Stomach (tissue), 9 donors: ENCODE results near the gene ULK1. TPM values are rescaled to one million over a fixed set of nuclear protein-coding genes. Genes with fewer than 3 reads are reported as not detected.
"Not testable (repeated sequence)": the region's sequence is repeated elsewhere in the genome, so short reads cannot be mapped to it uniquely, and the experiment has no call there.

Experiments used
- DNase-seq, 2 donors: peaks; one replicate each; pipeline versions ENCODE4 v3.0.0 to v3.0.0-alpha.2; 2013 to 2019
- H3K27ac ChIP-seq, 5 donors: fragments of 200-600 bp in 4 of 5; sonication (generic) in 4 of 5; one replicate each; pipeline ENCODE4 v1.5.1; 2013 to 2019; ENCODE audit warnings: mild to moderate bottlenecking in 1 of 5, moderate library complexity in 1 of 5
- H3K27me3 ChIP-seq, 3 donors: fragments of 200-600 bp; sonication (generic); one replicate each; pipeline ENCODE4 v1.5.1; 2017 to 2019; ENCODE audit warnings: mixed run types in 1 of 3
- H3K36me3 ChIP-seq, 4 donors: fragments of 200-600 bp; sonication (generic); 1 replicate in 3 of 4; 2 replicates in 1 of 4; pipeline ENCODE4 v1.5.1; 2016 to 2019
- H3K4me1 ChIP-seq, 4 donors: fragments of 200-600 bp; sonication (generic); one replicate each; pipeline ENCODE4 v1.5.1; 2016 to 2019
- H3K4me3 ChIP-seq, 4 donors: fragments of 200-600 bp; sonication (generic) in 3 of 4; one replicate each; pipeline ENCODE4 v1.5.1; 2016 to 2019; ENCODE audit warnings: mild to moderate bottlenecking in 1 of 4
- H3K9me3 ChIP-seq, 4 donors: fragments of 200-600 bp; sonication (generic); one replicate each; pipeline ENCODE4 v1.5.1; 2016 to 2019
- CTCF ChIP-seq, 7 experiments: fragments of 450-650 bp in 4 of 7; fragments of 200-600 bp in 3 of 7; sonication (generic) in 3 of 7; IDR thresholded peaks; one replicate each; pipeline ENCODE4 v1.5.1; 2016 to 2019; ENCODE audit warnings: antibody characterized with exemption in 7 of 7, control low read depth in 2 of 7, mild to moderate bottlenecking in 1 of 7
- EP300 ChIP-seq: sonication (generic); formaldehyde crosslinking; IDR thresholded peaks from one replicate; pipeline ENCODE4 v1.6.1; 2017; ENCODE audit warnings: antibody characterized with exemption
- POLR2A ChIP-seq, 4 donors: fragments of 450-650 bp; IDR thresholded peaks; one replicate each; pipeline ENCODE4 v1.6.1; 2016; ENCODE audit warnings: antibody characterized with exemption in 4 of 4, control low read depth in 2 of 4, mild to moderate bottlenecking in 1 of 4, moderate library complexity in 1 of 4
- POLR2AphosphoS5 ChIP-seq, 3 donors: sonication (generic); formaldehyde crosslinking; IDR thresholded peaks; one replicate each; pipeline ENCODE4 v1.6.1; 2016; ENCODE audit warnings: antibody characterized with exemption in 3 of 3
- WGBS, 5 donors: extraction: QIAGEN DNeasy Blood & Tissue Kit in 3 of 5; methylation state at CpG; one replicate each; pipeline versions ENCODE4 v1.1.5 to v1.1.7; 2013 to 2018; 5-methylcytosine and 5-hydroxymethylcytosine counted together
- intact Hi-C: fragments of 100-400 bp; cut with DNase I; formaldehyde crosslinking; loops from one replicate; pipeline ENCODE4 v1.15.1; 2023; ENCODE audit warnings: low total_unique reads
- polyA plus RNA-seq, 3 donors: library from polyadenylated mRNA; stranded (reverse); fragments of 200-250 nt; gene quantifications; one replicate each; pipeline ENCODE4 v1.2.3, GENCODE V29; 2013
- total RNA-seq, 5 donors: library from RNA; depleted of rRNA; stranded (reverse); fragments of >200 nt; gene quantifications; one replicate each; pipeline versions ENCODE4 v1.1.0 to v1.2.3, GENCODE V29; 2014 to 2016
- donor health status: healthy with polysubstance abuse.
- donor health status: Bipolar disorder and iron deficiency.
- donor health status: healthy.

ULK1 gene
- total and polyA plus RNA-seq, 8 donors, result 10.2 to 45.1 (median 18.3) TPM

DNA sequence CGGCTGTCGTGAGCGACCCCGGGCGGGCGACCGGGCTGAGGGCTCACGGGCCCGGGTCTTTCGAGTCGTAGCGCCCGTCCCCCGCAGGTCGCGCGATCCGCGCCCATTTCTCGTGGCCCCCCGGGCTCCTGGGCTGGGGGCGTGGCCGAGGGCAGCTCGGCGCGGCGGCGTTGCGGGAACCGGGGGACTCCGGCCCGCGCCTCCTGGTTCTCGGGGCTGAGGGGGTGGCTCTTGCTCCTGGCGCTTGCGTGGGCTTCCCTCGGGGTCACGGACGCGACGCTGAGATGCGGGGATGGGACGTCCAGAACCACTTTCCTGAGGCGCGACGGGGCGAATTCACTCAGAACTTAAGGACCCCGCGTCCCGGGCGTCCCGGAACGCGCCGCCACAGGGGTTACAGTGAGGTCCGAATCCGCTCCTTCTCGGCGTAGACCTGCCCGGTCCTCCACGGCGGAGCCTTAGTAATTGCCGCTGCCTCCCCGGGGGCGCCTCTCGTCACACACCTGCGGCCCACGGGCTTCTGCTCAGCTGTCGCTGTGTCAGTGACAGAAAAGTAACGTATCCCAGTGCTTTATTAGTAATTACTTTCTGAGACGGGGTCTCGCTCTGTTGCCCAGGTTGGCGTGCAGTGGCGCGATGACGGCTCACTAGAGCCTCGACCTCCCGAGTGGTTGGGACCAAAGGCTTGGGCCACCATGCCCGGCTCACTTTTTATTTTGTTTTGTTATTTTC lies 55.9 kb downstream of the ULK1 start:
- peak; percentile 28 to 72 for DNase-seq
- Histone ChIP-seq H3K27me3 (no peaks in the 10 kb centered on the region), H3K36me3 (peaks cover 0 to under 1% (median 0%) of the 10 kb centered on the region in 4 donors), H3K4me3 (peak overlapping the region; percentile 91 to 100 (median 96)), H3K9me3 (no peaks in the 10 kb centered on the region), H3K4me1 (peaks cover 15 to 58% (median 45%) of the 10 kb centered on the region in 4 donors), H3K27ac (peak overlapping the region; percentile 80 to 91 (median 85))
- intact Hi-C loops, result no loop called here
- 0 to 2% (median 1%) methylated on average over 30 to 79 of the region's 79 CpGs for WGBS, 5 donors
- TF ChIP-seq CTCF (IDR thresholded peaks at IDR 0.05), result no peak
- TF ChIP-seq POLR2AphosphoS5 (IDR thresholded peaks at IDR 0.05), result no peak
- no peak for TF ChIP-seq POLR2A (IDR thresholded peaks at IDR 0.05)
- no peak for TF ChIP-seq EP300

DNA sequence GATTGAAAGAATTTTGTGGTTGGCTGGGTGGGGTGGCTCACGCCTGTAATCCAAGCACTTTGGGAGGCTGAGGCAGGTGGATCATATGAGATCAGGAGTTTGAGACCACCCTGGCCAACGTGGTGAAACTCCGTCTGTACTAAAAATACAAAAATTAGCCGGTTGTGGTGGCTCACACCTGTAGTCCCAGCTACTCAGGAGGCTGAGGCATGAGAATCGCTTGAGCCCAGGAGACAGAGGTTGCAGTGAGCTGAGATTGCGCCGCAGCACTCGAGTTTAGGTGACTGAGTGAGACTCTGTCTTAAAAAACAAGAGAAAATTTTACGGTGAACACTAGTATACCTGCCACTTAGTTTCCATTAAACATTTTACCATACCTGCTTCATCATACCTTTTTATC lies 59.4 kb downstream of the ULK1 start:
- 94 to 97% (median 96%) methylated on average over 9 of the region's 9 CpGs for WGBS, 5 donors
- H3K4me3 ChIP-seq, H3K36me3 ChIP-seq, H3K27ac ChIP-seq, H3K27me3 ChIP-seq, DNase-seq, H3K9me3 ChIP-seq, intact Hi-C loops: not testable (repeated sequence)
- H3K4me1 ChIP-seq, result peaks cover 24 to 83% (median 63%) of the 10 kb centered on the region in 4 donors

DNA sequence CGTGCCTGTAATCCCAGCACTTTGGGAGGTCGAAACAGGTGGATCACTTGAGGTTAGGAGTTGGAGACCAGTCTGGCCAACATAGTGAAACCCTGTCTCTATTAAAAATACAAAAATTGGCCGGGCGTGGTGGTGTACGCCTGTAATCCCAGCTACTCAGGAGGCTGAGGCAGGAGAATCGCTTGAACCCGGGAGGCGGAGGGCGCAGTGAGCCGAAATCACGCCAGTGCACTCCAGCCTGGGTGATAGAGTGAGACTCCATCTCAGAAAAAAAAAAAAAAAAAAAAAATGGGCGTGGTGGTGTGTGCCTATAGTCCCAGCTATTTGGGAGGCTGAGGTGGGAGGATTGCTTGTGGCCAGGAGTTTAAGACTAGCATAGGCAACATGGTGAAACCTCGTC lies 60.0 kb downstream of the ULK1 start:
- 90 to 96% (median 94%) methylated on average over 13 of the region's 13 CpGs for WGBS, 5 donors
- H3K27ac ChIP-seq, H3K4me3 ChIP-seq, H3K27me3 ChIP-seq, H3K9me3 ChIP-seq, DNase-seq, H3K36me3 ChIP-seq, intact Hi-C loops: not testable (repeated sequence)
- H3K4me1 ChIP-seq, result peaks cover 18 to 83% (median 63%) of the 10 kb centered on the region in 4 donors

GRCh38 chr12:131959116-131959515 lies 64.7 kb downstream of the ULK1 start:
- 47 to 74% (median 65%) methylated on average over 4 of the region's 4 CpGs for WGBS, 5 donors
- intact Hi-C loops, result no loop called here

More at GRCh38 chr12:131959116-131959515, 64.7 kb downstream of the ULK1 start:
- no peak for DNase-seq
- Histone ChIP-seq H3K27ac (no peak overlapping the region), H3K27me3 (no peaks in the 10 kb centered on the region), H3K9me3 (no peaks in the 10 kb centered on the region), H3K4me1 (peaks cover 12 to 82% (median 51%) of the 10 kb centered on the region in 4 donors), H3K36me3 (peaks cover 3 to 25% (median 20%) of the 10 kb centered on the region in 4 donors), H3K4me3 (no peak overlapping the region)
- TF ChIP-seq CTCF (IDR thresholded peaks at IDR 0.05) (no peak), POLR2AphosphoS5 (IDR thresholded peaks at IDR 0.05) (no peak), EP300 (no peak), POLR2A (IDR thresholded peaks at IDR 0.05) (no peak)
